Measurements from ENCODE around the gene SCN5A. TPM values are rescaled to one million over a fixed set of nuclear protein-coding genes. Genes with fewer than 3 reads are reported as not detected.

SCN5A gene
- total and polyA plus RNA-seq, 8 donors = 0.09 to 0.97 (median 0.83) TPM

DNA sequence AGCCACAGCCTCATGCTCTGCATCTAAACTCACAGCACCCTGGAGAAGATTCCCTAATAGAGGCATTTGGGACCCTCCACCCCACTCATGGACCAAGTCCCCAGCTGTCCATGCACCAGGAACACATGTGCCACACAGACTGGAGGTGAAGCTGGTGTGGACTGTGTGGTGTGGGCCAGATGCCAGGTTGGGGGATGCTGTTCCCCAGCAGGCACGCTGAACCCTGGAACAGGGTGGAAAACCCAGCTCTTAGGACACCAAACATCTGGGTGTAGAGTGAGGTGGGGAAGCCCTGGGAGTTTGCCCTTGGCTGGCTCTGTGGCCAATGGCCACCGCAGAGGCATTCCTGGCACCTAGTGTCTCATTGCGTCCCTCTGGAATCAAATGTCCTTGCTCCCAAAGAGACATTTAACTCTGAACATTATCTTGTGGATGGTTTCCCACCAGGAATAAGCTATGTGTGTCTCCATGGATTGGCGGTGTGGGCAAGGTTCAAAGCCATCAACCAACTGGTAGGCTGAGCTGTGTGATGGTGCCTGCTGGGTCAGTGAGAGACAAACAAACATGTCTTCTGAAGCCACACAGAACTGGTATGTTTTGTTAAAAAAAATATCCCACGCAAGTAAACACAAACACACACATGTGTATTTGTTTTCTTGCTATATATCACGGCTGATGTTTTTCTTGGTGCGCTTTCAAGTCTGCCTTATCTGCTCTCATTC, 88.3 kb downstream of the SCN5A start:
- TF ChIP-seq, protein P1, sequence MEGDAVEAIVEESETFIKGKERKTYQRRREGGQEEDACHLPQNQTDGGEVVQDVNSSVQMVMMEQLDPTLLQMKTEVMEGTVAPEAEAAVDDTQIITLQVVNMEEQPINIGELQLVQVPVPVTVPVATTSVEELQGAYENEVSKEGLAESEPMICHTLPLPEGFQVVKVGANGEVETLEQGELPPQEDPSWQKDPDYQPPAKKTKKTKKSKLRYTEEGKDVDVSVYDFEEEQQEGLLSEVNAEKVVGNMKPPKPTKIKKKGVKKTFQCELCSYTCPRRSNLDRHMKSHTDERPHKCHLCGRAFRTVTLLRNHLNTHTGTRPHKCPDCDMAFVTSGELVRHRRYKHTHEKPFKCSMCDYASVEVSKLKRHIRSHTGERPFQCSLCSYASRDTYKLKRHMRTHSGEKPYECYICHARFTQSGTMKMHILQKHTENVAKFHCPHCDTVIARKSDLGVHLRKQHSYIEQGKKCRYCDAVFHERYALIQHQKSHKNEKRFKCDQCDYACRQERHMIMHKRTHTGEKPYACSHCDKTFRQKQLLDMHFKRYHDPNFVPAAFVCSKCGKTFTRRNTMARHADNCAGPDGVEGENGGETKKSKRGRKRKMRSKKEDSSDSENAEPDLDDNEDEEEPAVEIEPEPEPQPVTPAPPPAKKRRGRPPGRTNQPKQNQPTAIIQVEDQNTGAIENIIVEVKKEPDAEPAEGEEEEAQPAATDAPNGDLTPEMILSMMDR (IDR thresholded peaks at IDR 0.05) = no peak
- no peak for DNase-seq
- no peaks in the 10 kb centered on the region for H3K9me3 ChIP-seq

DNA sequence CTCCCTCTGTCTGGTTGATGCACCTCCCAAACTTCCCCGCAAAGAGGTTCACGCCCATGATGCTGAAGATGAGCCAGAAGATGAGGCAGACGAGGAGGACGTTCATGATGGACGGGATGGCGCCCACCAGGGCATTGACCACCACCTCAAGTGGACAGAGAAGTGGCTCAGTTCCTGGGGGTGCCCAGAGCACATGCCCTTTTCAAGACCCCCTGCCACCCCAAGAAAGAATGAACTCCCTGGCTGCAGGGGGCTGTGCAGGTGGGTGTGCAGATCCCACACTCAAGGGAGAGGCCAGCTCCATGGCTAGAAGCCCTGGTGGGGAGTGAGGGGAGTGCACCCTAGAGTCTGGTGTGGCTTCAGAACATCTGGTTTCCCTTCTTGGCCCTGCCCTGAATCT, 89.2 kb downstream of the SCN5A start:
- intact Hi-C loops (cut with DNase I) = no loop called here
- ATAC-seq (no peak), DNase-seq (no peak)
- Histone ChIP-seq H3K4me1 (no peaks in the 10 kb centered on the region), H3K4me3 (no peak overlapping the region), H3K27me3 (no peaks in the 10 kb centered on the region), H3K27ac (no peak overlapping the region), H3K36me3 (no peaks in the 10 kb centered on the region), H3K9me3 (no peaks in the 10 kb centered on the region)
- TF ChIP-seq, protein P1 (IDR thresholded peaks at IDR 0.05) = no peak

More for the DNA sequence above, 88.3 kb downstream of the SCN5A start:
- intact Hi-C loops (cut with DNase I) = no loop called here
- ATAC-seq = no peak
- H3K4me1 ChIP-seq = no peaks in the 10 kb centered on the region
- H3K36me3 ChIP-seq = no peaks in the 10 kb centered on the region
- H3K27me3 ChIP-seq = no peaks in the 10 kb centered on the region
- no peak overlapping the region for H3K27ac ChIP-seq
- H3K4me3 ChIP-seq = no peak overlapping the region

DNA sequence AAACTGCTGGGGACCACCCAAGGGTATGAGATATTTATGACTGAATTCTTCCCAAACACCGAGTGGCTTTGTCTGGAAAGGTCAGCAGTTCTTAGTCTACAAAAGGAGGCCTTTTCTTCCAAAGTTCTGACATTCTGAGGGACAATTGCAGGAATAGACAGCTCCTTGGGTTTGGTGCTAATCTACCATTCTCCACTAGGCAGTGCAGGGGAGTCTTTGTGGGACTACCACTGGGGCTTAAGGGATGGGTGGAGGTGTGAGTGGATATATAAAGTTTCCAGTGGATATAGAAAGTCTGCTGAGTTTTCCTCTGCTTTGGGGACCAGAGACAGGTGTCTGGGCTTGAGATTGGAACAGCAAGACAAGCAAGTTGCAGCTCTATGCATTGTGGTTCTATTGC, 90.6 kb downstream of the SCN5A start:
- intact Hi-C loops (cut with DNase I) = no loop called here
- no peaks in the 10 kb centered on the region for H3K27me3 ChIP-seq
- no peaks in the 10 kb centered on the region for H3K36me3 ChIP-seq
- peaks cover 0 to 5% of the 10 kb centered on the region in 2 donors for H3K9me3 ChIP-seq
- no peaks in the 10 kb centered on the region for H3K4me1 ChIP-seq
- no peak overlapping the region for H3K27ac ChIP-seq
- DNase-seq (no peak), ATAC-seq (no peak)
- no peak overlapping the region for H3K4me3 ChIP-seq
- TF ChIP-seq, protein P1 (IDR thresholded peaks at IDR 0.05) = no peak

DNA sequence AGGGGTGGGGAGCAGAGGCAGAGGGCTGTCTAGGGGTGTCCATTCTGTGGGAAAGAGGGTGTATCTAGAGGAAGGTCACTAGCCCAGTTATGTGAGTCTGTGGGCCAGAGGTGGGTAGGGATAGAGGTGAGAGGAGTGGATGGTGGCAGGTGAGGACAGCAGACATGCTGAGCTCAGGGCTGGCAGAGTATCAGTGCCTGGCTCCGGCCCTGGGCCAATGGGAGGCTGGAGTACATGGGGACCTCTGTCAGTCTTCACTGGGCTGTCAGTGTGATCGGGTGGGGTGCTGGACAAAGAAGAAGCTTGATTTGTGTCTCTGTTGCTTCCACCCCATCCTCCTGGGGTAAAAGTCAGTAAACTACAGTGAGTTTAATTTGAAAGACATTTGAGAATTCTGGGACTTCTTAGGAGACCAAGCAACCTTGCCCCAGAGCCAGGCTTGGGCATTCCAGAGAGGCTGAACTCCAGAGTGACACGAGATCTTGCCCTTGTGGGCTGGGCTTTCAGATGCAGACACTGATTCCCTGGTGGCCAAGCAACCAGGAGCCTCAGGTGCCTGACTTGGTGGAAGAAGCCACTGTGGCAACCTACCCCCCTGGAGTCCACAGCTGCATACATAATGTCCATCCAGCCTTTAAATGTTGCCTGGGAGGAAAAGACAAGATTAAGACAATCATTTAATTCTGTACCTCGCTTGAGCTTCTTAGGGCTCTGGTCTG, 92.7 kb downstream of the SCN5A start:
- H3K9me3 ChIP-seq = peaks cover 0 to 5% of the 10 kb centered on the region in 2 donors
- no peaks in the 10 kb centered on the region for H3K36me3 ChIP-seq
- DNase-seq (no peak), ATAC-seq (no peak)
- intact Hi-C loops (cut with DNase I) = no loop called here
- H3K27ac ChIP-seq = no peak overlapping the region
- TF ChIP-seq, protein P1 (IDR thresholded peaks at IDR 0.05) = no peak
- H3K4me3 ChIP-seq = no peak overlapping the region
- no peaks in the 10 kb centered on the region for H3K27me3 ChIP-seq
- no peaks in the 10 kb centered on the region for H3K4me1 ChIP-seq

DNA sequence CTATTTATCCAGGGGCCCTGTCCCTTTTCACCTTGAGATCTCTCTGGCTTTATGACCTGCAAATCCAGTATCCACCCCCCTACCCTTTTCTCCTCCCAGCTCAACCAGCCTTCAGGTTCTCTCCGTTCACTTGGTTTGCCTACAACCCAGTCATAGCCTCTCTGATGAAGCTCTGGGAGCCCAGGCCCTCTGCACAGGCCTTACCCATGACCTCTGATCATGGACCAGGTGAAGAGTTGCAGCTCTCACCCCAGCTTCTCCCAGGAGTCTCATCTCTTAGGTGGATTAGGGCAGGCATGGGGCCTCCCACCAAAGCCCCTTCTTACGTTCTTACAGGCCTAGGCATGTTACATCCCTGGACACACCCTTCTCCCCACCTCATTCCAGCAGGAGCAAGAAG, 93.6 kb downstream of the SCN5A start:
- H3K36me3 ChIP-seq = no peaks in the 10 kb centered on the region
- intact Hi-C loops (cut with DNase I) = no loop called here
- TF ChIP-seq, protein P1 (IDR thresholded peaks at IDR 0.05) = no peak
- no peaks in the 10 kb centered on the region for H3K27me3 ChIP-seq
- no peaks in the 10 kb centered on the region for H3K4me1 ChIP-seq
- ATAC-seq (no peak), DNase-seq (no peak)
- H3K27ac ChIP-seq = no peak overlapping the region
- H3K9me3 ChIP-seq = peaks cover 0 to 5% of the 10 kb centered on the region in 2 donors
- H3K4me3 ChIP-seq = no peak overlapping the region

Data from left lung (tissue), 10 donors.